Aorta (tissue), 5 donors: ENCODE measurements around the gene SAMD15. TPM values are rescaled to one million over a fixed set of nuclear protein-coding genes. Genes with fewer than 3 reads are reported as not detected.
"Not testable (repeated sequence)": the region's sequence is repeated elsewhere in the genome, so short reads cannot be mapped to it uniquely, and the experiment has no call there.

Experiments
- ATAC-seq: fragments of 200-7000 bp; cut with Tn5 transposase; one replicate; pipeline ENCODE4 v1.9.1; 2022; ENCODE audit warnings: moderate library complexity; ENCODE audit not compliant: low FRiP score
- DNase-seq, 2 donors: peaks; one replicate each; pipeline ENCODE4 v3.0.0-alpha.2; 2020
- H3K27ac ChIP-seq, 2 donors: one replicate each; pipeline ENCODE4 v1.5.1; 2013; ENCODE audit warnings: low read length in 2 of 2, mild to moderate bottlenecking in 2 of 2, moderate library complexity in 2 of 2, control low read depth in 1 of 2, inconsistent platforms in 1 of 2, low read depth in 1 of 2
- H3K27me3 ChIP-seq, 2 donors: one replicate each; pipeline ENCODE4 v1.6.1; 2013; ENCODE audit warnings: control low read depth in 1 of 2, low read length in 1 of 2, mild to moderate bottlenecking in 1 of 2, moderate library complexity in 1 of 2; ENCODE audit not compliant: insufficient read depth in 2 of 2, control insufficient read depth in 1 of 2
- H3K36me3 ChIP-seq, 2 donors: one replicate each; pipeline ENCODE4 v1.6.1; 2013; ENCODE audit warnings: control low read depth in 1 of 2, low read length in 1 of 2, mild to moderate bottlenecking in 1 of 2; ENCODE audit not compliant: insufficient read depth in 2 of 2, control insufficient read depth in 1 of 2
- H3K4me1 ChIP-seq, 2 donors: one replicate each; pipeline ENCODE4 v1.6.1; 2013; ENCODE audit warnings: low read length in 2 of 2, control low read depth in 1 of 2, mild to moderate bottlenecking in 1 of 2, moderate library complexity in 1 of 2; ENCODE audit not compliant: insufficient read depth in 2 of 2, control insufficient read depth in 1 of 2
- H3K4me3 ChIP-seq, 2 donors: one replicate each; pipeline ENCODE4 v1.5.1; 2013; ENCODE audit warnings: low read length in 2 of 2, control low read depth in 1 of 2, mild to moderate bottlenecking in 1 of 2
- H3K9me3 ChIP-seq: one replicate; pipeline ENCODE4 v1.6.1; 2013; ENCODE audit warnings: mild to moderate bottlenecking, low read length; ENCODE audit not compliant: control insufficient read depth
- WGBS, 2 donors: extraction: QIAGEN DNeasy Blood & Tissue Kit; methylation state at CpG; one replicate each; pipeline ENCODE4 v1.1.7; 2013; 5-methylcytosine and 5-hydroxymethylcytosine counted together
- intact Hi-C, 2 donors: fragments of 100-400 bp; cut with DNase I; formaldehyde crosslinking; loops; one replicate each; pipeline versions ENCODE4 v1.14.2 to v1.15.0; 2022
- long read RNA-seq, 2 donors: library from polyadenylated mRNA; unstranded; transcript quantifications; one replicate each; pipeline ENCODE4 v2.0.0, GENCODE V29; 2020 to 2021
- polyA plus RNA-seq, 2 donors: library from polyadenylated mRNA; stranded (reverse); fragments of 200-250 nt; gene quantifications; one replicate each; pipeline ENCODE4 v1.2.3, GENCODE V29; 2013
- total RNA-seq, 2 donors: library from RNA; stranded (reverse); fragmentation: NEBNext Ultra II Directional; extraction: Animal tissue kit (Norgen Biotek cat#: 25700); gene quantifications; one replicate each; pipeline ENCODE4 v1.2.1, GENCODE V29; 2021
- donor health status: healthy with polysubstance abuse.
- donor health status: Bipolar disorder and iron deficiency.
- donor health status: DM: no; HTN: no; CAD: no.
- donor health status: DM: no; HTN: no; CAD: no.
- donor health status: DM: yes; HTN: yes; CAD: no.

SAMD15 gene
- total RNA-seq (under 1 TPM; 0.42 to 0.71 TPM), polyA plus RNA-seq (1 to 10 TPM in 1 of 2 donors, under 1 TPM in 1; 0.36 to 7.4 TPM)
- long read RNA-seq, donor 1 = 0 reads
- long read RNA-seq, donor 2 = 0 reads

GRCh38 chr14:77376771-77377501 lies at the start of gene SAMD15, which contains the start of gene TMED8:
TSS of gene SAMD15 (plus strand) at chr14:77377379. CDS start at chr14:77377419, 40 bp downstream.
TSS of gene TMED8 (minus strand) at chr14:77377094. CDS start at chr14:77377053, 41 bp downstream.
- peak within 1 kb of the TSS in 1 of 2 donors; percentile 74 for H3K27ac ChIP-seq
- DNase-seq (peak; percentile 90 to 95), ATAC-seq (peak; percentile 98)
- no peaks in the 10 kb centered on the region for H3K27me3 ChIP-seq
- H3K4me3 ChIP-seq = peak within 1 kb of the TSS; percentile 66 to 77
- intact Hi-C loops = no loop called here
- no peaks in the 10 kb centered on the region for H3K9me3 ChIP-seq
- H3K4me1 ChIP-seq = peaks cover 0 to 2% of the 10 kb centered on the region in 2 donors
- 0% methylated on average over 63 to 69 of the region's 69 CpGs for WGBS, 2 donors
- no peaks in the 10 kb centered on the region for H3K36me3 ChIP-seq

GRCh38 chr14:77329872-77330271 lies 47.3 kb upstream of the SAMD15 start:
- Histone ChIP-seq H3K27me3 (no peaks in the 10 kb centered on the region), H3K4me3 (no peak overlapping the region), H3K4me1 (no peaks in the 10 kb centered on the region), H3K9me3 (no peaks in the 10 kb centered on the region), H3K27ac (no peak overlapping the region), H3K36me3 (no peaks in the 10 kb centered on the region)
- DNase-seq = no peak
- WGBS, 2 donors = 81 to 85% methylated on average over 7 of the region's 7 CpGs
- intact Hi-C loops = no loop called here
- no peak for ATAC-seq

- Histone ChIP-seq H3K27me3 (no peaks in the 10 kb centered on the region), H3K9me3 (no peaks in the 10 kb centered on the region), H3K4me3 (no peak overlapping the region), H3K4me1 (no peaks in the 10 kb centered on the region), H3K27ac (no peak overlapping the region), H3K36me3 (peaks cover 0 to 2% of the 10 kb centered on the region in 2 donors)
- 89 to 92% methylated on average over 3 of the region's 3 CpGs for WGBS, 2 donors
- no peak for DNase-seq
- no peak for ATAC-seq
- intact Hi-C loops = no loop called here
Measured at GRCh38 chr14:77335576-77335975, 41.6 kb upstream of the SAMD15 start.

GRCh38 chr14:77337255-77337654 lies 39.9 kb upstream of the SAMD15 start:
- H3K27me3 ChIP-seq, ATAC-seq, H3K36me3 ChIP-seq, DNase-seq, H3K4me3 ChIP-seq, intact Hi-C loops, H3K27ac ChIP-seq, H3K9me3 ChIP-seq, H3K4me1 ChIP-seq: not testable (repeated sequence)
- 92 to 94% methylated on average over 9 of the region's 9 CpGs for WGBS, 2 donors

GRCh38 chr14:77337880-77338279 lies 39.3 kb upstream of the SAMD15 start:
- H3K4me3 ChIP-seq = no peak overlapping the region
- intact Hi-C loops = no loop called here
- H3K4me1 ChIP-seq = no peaks in the 10 kb centered on the region
- no peak overlapping the region for H3K27ac ChIP-seq
- ATAC-seq = no peak
- peaks cover 0 to 3% of the 10 kb centered on the region in 2 donors for H3K36me3 ChIP-seq
- no peaks in the 10 kb centered on the region for H3K27me3 ChIP-seq
- no peaks in the 10 kb centered on the region for H3K9me3 ChIP-seq
- no peak for DNase-seq
- WGBS, 2 donors = 88 to 93% methylated on average over 3 of the region's 3 CpGs

GRCh38 chr14:77338302-77338701 lies 38.9 kb upstream of the SAMD15 start:
- 50 to 62% methylated on average over 2 of the region's 2 CpGs for WGBS, 2 donors
- no peaks in the 10 kb centered on the region for H3K4me1 ChIP-seq
- peaks cover 0 to 3% of the 10 kb centered on the region in 2 donors for H3K36me3 ChIP-seq
- no peak for DNase-seq
- H3K9me3 ChIP-seq = no peaks in the 10 kb centered on the region
- no peak overlapping the region for H3K4me3 ChIP-seq
- intact Hi-C loops = no loop called here
- no peaks in the 10 kb centered on the region for H3K27me3 ChIP-seq
- ATAC-seq = no peak
- H3K27ac ChIP-seq = no peak overlapping the region

GRCh38 chr14:77339407-77339806 lies 37.8 kb upstream of the SAMD15 start:
- ATAC-seq = no peak
- WGBS, 2 donors = 96 to 100% methylated on average over 1 of the region's 1 CpG
- H3K36me3 ChIP-seq = peaks cover 0 to 6% of the 10 kb centered on the region in 2 donors

GRCh38 chr14:77340389-77340788 lies 36.8 kb upstream of the SAMD15 start:
- Histone ChIP-seq H3K4me1 (no peaks in the 10 kb centered on the region), H3K27me3 (no peaks in the 10 kb centered on the region), H3K27ac (no peak overlapping the region), H3K9me3 (no peaks in the 10 kb centered on the region), H3K4me3 (no peak overlapping the region), H3K36me3 (peaks cover 0 to 6% of the 10 kb centered on the region in 2 donors)
- ATAC-seq = no peak
- 87 to 88% methylated on average over 4 of the region's 4 CpGs for WGBS, 2 donors
- no peak for DNase-seq
- intact Hi-C loops = no loop called here

More at GRCh38 chr14:77339407-77339806, 37.8 kb upstream of the SAMD15 start:
- no peaks in the 10 kb centered on the region for H3K9me3 ChIP-seq
- DNase-seq = no peak
- no peak overlapping the region for H3K27ac ChIP-seq
- no peaks in the 10 kb centered on the region for H3K4me1 ChIP-seq
- no peaks in the 10 kb centered on the region for H3K27me3 ChIP-seq
- H3K4me3 ChIP-seq = no peak overlapping the region
- intact Hi-C loops = no loop called here
